Caki2 (cell line): ENCODE measurements around the gene SLC25A12. TPM values are rescaled to one million over a fixed set of nuclear protein-coding genes. Genes with fewer than 3 reads are reported as not detected.
A peak's percentile ranks its signal among the peaks of the same experiment; 100 is the strongest.
"Not testable (repeated sequence)": the region's sequence is repeated elsewhere in the genome, so short reads cannot be mapped to it uniquely, and the experiment has no call there.

Experiments used
- DNase-seq: peaks from one replicate; pipeline ENCODE4 v3.0.0-alpha.2; 2015; ENCODE audit warnings: low read depth
- in situ Hi-C: cut with HindIII; loops from 2 replicates; pipeline ENCODE4 v1.10.0; 2016; ENCODE audit warnings: low sequenced_read_pairs, low pct_unique_long_range_greater_than_20kb, mixed read lengths
- total RNA-seq: library from RNA; depleted of rRNA; stranded (reverse); fragments of >200 nt; shearing (Covaris generic); gene quantifications from 2 replicates; pipeline ENCODE4 v1.2.3, GENCODE V29; 2014; ENCODE audit warnings: low replicate concordance; rRNA removed

SLC25A12 gene
- total RNA-seq, 1 experiment from 2014 or later, result 19.3 TPM

DNA sequence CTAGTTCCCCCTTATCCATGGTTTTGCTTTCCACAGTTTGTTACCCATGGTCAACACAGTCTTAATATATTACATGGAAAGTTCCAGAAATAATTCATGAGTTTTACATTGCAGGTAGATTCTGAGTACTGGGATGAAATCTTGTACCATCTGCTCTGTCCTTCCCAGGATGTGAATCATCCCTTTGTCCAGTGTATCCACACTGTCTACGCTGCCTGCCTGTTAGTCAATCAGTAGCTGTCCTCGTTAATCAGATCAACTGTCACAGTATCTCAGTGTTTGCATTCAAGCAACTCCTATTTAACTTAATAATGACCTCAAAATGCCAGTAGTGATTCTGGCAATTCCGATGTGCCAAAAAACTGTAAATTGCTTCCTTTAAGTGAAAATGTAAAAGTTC, 130.4 kb downstream of the SLC25A12 start:
- DNase-seq, result no peak

DNA sequence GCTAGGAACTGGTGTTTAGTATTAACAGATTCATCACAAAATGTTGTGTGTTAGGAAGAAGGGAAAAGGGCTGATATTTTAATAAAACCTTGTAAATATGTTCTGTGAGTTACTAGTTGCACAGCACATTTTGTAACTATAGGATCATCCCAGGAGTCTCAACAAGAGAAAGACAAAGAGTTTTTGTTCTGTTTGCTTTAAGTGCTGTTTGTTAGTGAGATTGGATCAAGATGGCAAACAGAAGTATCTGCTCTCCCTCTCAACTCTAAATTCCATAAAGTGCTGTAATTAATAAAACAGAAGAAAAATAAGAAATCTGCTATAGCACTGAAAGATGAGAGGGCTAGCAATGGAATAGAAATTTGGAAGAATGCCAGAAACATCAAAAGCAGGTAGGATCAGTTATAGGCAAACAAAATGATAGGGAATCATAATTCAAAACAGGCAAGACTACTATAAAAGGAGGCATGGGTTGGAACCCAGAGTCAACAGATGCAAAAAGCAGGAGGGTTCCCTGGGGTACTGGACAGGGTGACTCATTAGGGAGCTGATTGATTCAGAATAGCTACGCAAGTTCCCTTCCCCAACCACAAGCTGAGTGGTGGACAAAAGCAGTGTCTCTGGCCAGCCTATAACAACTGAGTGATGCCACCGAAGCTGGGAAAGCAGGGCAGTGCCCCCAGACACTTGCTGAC, 131.0 kb downstream of the SLC25A12 start:
- in situ Hi-C loops, result no loop called here
- DNase-seq, result no peak

More for the DNA sequence above, 130.4 kb downstream of the SLC25A12 start:
- in situ Hi-C loops, result no loop called here

DNA sequence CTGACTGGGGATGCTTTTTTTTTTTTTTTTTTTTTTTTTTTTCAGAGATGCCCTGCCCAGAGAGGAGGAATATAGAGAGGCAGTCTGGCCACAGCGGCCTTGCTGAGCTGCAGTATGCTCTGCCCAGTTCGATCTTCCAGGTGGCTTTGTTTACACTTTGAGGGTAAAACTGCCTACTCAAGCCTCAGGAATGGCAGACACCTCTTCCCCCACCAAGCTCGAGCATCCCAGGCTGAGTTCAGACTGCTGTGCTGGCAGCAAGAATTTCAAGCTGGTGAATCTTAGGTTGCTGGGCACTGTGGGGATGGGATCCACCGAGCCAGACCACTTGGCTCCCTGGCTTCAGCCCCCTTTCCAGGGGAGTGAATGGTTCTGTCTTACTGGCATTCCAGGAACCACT, 132.9 kb downstream of the SLC25A12 start:
- in situ Hi-C loops, DNase-seq: not testable (repeated sequence)

DNA sequence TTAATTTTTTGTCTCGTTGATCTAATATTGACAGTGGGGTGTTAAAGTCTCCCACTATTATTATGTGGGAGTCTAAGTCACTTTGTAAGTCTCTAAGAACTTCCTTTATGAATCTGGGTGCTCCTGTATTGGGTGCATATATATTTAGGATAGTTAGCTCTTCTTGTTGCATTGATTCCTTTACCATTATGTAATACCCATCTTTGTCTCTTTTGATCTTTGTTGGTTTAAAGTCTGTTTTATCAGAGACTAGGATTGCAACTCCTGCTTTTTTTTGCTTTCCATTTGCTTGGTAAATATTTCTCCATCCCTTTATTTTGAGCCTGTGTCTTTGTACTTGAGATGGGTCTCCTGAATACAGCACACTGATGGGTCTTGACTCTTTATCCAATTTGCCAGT, 135.3 kb downstream of the SLC25A12 start:
- in situ Hi-C loops, DNase-seq: not testable (repeated sequence)

DNA sequence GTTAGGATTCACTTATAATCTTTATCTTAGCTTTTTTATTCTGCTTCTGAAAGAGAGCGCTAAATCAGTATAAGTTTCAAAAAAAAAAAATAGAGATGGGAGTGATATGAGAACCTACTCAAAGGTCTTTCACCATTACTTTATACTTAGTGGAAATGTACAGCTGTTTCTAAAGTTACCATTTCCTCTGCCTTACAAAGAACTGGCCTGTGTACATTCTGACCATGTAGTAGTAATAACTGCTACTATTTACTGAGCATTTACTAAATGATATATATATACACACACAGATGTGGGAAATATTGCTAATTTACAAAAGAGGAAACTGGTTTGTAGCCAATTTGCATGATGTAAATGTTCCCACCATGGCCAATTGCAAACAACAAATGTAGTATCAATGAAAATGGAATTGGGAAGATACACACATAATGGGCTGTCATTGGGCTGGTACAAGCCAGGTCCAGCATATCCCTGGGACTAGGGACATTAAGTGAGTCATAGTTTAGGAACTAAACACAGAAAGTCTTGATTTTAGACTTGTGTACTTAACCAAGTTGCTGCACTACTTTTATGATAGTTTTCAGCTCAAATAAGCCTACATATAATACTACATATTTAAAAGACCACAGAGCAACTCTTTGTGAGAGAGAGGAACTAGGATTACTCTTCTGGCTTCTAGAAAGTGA, 139.6 kb downstream of the SLC25A12 start:
- no peak for DNase-seq
- in situ Hi-C loops, result no loop called here

DNA sequence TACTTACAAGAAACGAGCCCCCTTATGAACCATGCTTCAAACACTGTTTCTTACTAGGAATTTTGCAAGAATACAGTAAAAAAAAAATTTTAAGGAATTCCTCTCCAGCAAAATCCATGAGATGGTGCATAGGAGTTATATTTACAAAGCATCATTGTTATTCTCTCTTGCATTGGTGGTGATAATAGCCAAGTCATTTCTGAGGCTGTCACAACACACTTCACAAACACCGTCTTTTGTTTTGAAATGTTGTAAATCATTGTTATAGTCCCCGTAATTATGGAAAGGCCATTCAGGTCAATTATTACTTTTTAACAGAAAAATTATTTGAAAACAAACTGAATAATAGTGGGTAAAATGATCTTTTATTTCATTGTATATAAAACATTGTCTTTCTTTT, 146.7 kb downstream of the SLC25A12 start:
- in situ Hi-C loops, result no loop called here
- no peak for DNase-seq

DNA sequence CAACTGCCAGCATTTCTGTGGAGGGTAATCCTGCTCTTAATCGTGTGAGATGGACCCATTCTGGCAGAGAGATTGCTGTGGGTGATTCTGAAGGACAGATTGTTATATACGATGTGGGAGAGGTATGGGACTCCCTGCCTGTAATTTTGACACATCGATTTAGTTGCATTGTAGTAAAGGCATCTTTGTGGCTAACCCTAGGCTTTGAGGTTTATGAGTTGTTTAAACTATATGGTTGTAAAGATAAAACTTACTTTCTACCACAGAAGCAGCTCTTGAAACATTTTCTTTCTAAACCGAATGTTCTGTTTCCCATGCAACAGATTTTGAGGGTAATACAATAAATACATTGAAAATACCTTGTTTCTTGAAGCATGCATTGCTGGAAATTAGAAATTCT, 148.2 kb downstream of the SLC25A12 start:
- DNase-seq, result no peak
- in situ Hi-C loops, result no loop called here

DNA sequence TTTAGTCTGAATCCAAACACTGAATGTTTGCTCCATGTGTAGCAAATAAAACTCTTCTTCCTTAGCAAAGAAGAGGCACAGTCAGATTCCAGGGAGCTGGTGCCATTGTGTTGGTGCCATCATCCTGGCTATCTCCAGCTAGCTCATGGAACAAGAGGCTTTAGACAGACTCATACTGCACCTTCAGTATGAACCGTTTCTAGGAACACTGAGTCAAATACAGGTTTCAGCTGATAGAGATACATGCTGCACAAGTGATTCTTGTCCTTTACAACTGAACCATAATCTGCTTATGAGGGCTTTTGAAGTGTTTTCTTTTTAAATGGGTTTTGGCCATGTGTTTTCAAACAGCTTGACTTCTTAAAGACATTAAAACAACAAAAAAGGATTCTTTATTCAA, 148.9 kb downstream of the SLC25A12 start:
- no peak for DNase-seq
- in situ Hi-C loops, result no loop called here

DNA sequence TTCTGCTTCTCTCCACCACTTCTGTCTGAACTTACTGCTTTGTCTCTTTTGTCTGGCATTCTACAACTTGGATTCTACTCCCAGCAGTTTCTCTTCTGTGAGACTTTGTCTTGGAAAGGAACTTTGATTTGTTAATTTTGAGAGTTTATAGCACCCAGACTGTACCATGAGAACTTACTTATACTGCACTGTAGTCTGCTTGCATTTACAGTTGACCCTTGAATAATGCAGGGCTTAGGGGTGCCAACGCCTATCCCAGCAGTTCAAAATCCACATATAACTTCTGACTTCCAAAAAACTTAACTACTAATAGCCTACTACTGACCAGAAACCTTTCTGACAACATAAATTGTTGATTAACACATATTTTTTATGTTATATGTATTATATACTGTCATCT, 151.3 kb downstream of the SLC25A12 start:
- in situ Hi-C loops, result no loop called here

DNA sequence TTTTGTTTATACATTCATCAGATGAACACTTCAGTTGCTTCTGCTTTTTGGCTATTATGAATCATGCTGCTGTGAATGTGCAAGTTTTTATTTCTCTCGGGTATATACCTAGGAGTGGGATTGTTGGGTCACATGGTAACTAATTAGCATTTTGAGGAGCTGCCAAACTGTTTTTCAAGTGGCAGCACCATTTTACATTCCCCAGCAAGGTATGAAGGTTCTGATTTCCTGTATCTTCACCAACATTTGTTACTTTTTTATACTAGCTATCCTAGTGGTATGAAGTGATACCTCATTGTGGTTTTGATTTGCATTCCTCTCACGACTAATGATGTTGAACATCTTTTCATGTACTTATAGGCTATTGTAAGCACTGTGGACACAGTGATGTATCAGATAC, 152.9 kb downstream of the SLC25A12 start:
- peak; percentile 10 for DNase-seq
- in situ Hi-C loops, result no loop called here

More for the DNA sequence above, 151.3 kb downstream of the SLC25A12 start:
- DNase-seq, result no peak

DNA sequence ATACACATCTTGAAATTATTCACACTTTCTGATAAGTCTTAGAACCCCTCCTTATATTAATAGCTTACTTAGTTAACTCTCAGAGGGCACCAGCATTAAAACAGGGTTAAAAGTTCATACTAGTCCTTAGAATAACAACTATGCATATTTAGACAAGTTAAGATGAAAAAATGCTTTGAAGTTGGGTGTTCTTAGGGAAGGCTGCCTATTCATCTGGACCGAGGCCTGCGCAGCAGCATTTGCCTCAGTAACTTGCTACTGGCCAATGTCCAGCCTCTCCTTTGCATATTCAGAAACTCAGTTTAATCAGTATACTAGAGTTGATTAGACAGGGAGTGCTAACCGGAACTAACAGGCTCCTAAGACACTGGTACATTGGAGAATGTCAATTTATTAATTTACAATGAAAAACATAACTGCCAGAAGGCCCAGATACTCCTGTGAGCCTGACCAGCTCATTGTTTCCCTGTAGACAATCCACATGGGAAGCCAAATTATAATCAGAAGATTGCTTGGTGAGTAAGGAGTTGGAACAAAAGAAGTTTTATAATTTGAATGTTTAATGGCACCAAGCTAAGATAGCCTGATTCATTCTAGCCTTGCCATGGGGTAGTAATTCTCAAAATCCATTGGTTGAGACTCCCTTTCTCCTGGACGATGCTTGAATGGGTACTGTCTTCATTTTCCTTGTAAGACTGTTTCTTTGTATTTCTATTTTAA, 157.9 kb downstream of the SLC25A12 start:
- no peak for DNase-seq
- in situ Hi-C loops, result no loop called here

Other genes with a start within 250 kb of the SLC25A12 start
- gene DYNC1I2, start 206.8 kb downstream of the SLC25A12 start, total RNA-seq, result 111 and 124 TPM in 2 replicates
- 44.0 and 47.9 TPM in 2 replicates for gene HAT1, start 28.2 kb upstream of the SLC25A12 start, total RNA-seq
- gene METAP1D, start 105.7 kb upstream of the SLC25A12 start, total RNA-seq, result 4.3 and 22.9 TPM in 2 replicates
- gene DLX1, start 191.3 kb upstream of the SLC25A12 start, total RNA-seq, result 3.2 and 9.6 TPM in 2 replicates
- gene DLX2, start 208.7 kb upstream of the SLC25A12 start, total RNA-seq, result 1.4 TPM in 1 of 2 replicates, not detected in the other